GM18508 (cell line): ENCODE measurements around the gene CNGA3.
"Not testable (repeated sequence)": the region's sequence is repeated elsewhere in the genome, so short reads cannot be mapped to it uniquely, and the experiment has no call there.

Experiments
- ATAC-seq: cut with Tn5 transposase; IDR thresholded peaks from one replicate; pipeline ENCODE4 v1.9.1; 2021; ENCODE audit warnings: moderate number of reproducible peaks; ENCODE audit not compliant: insufficient read depth, unreplicated experiment

Gene CNGA3

GRCh38 chr2:98434492-98434891, 88.2 kb downstream of the CNGA3 start:
- no peak for ATAC-seq

- not testable (repeated sequence) for ATAC-seq
Measured at GRCh38 chr2:98435670-98436069, 89.4 kb downstream of the CNGA3 start.

- ATAC-seq: no peak
Measured at GRCh38 chr2:98436734-98437133, 90.5 kb downstream of the CNGA3 start.

- ATAC-seq: no peak
Measured at GRCh38 chr2:98438190-98439133, 92.2 kb downstream of the CNGA3 start.

- no peak for ATAC-seq
Measured at GRCh38 chr2:98441706-98442450, 95.6 kb downstream of the CNGA3 start.

- ATAC-seq: no peak
Measured at GRCh38 chr2:98442488-98442887, 96.2 kb downstream of the CNGA3 start.

- ATAC-seq: no peak
Measured at GRCh38 chr2:98444436-98445176, 98.3 kb downstream of the CNGA3 start, which contains the start of gene INPP4A. Gene INPP4A, plus strand, starts transcription at chr2:98444858. Its CDS starts 75,191 bp downstream, at chr2:98520049.

GRCh38 chr2:98445177-98445682, 99.0 kb downstream of the CNGA3 start:
- no peak for ATAC-seq

GRCh38 chr2:98445683-98446581, 99.7 kb downstream of the CNGA3 start:
- no peak for ATAC-seq

GRCh38 chr2:98446850-98447249, 100.6 kb downstream of the CNGA3 start:
- ATAC-seq: no peak
